Common myeloid progenitor, CD34-positive (primary cell): Measurements from ENCODE around the gene RAB41.
"Not testable (repeated sequence)": the region's sequence is repeated elsewhere in the genome, so short reads cannot be mapped to it uniquely, and the experiment has no call there.

Experiments used
- CTCF ChIA-PET: fragments of 350-600 bp; sonication (Branson Sonifier 250); formaldehyde crosslinking; loops from one replicate; lab custom pipeline; 2021; ENCODE audit warnings: antibody characterized with exemption; lab: Charles Lee
- POLR2A ChIA-PET: fragments of 350-600 bp; sonication (Branson Sonifier 250); formaldehyde crosslinking; loops from one replicate; lab custom pipeline; 2021; ENCODE audit warnings: antibody characterized with exemption; lab: Charles Lee
- DNase-seq, 3 donors: peaks; one replicate each; pipeline versions ENCODE4 v3.0.0 to v3.0.0-alpha.2; 2013
- H3K27ac ChIP-seq, 2 experiments: 1 replicate in 1 of 2; 2 replicates in 1 of 2; pipeline ENCODE4 v1.7.0; 2013; ENCODE audit warnings: inconsistent platforms in 2 of 2, low read length in 2 of 2, mild to moderate bottlenecking in 2 of 2, low read depth in 1 of 2, moderate library complexity in 1 of 2; ENCODE audit not compliant: severe bottlenecking in 2 of 2, insufficient read depth in 1 of 2, poor library complexity in 1 of 2
- H3K27me3 ChIP-seq, 5 experiments: replicated peaks in 2 of 5; 1 replicate in 3 of 5; 2 replicates in 2 of 5; pipeline versions ENCODE4 v1.6.1 to v1.7.0; 2013; ENCODE audit warnings: low read length in 4 of 5, mild to moderate bottlenecking in 2 of 5, moderate library complexity in 2 of 5, inconsistent platforms in 1 of 5; ENCODE audit not compliant: insufficient read depth in 5 of 5, control insufficient read depth in 4 of 5
- H3K36me3 ChIP-seq, 4 experiments: 1 replicate in 2 of 4; 2 replicates in 2 of 4; pipeline versions ENCODE4 v1.6.1 to v1.7.0; 2013; ENCODE audit warnings: low read length in 3 of 4, control low read depth in 1 of 4, mild to moderate bottlenecking in 1 of 4; ENCODE audit not compliant: control insufficient read depth in 4 of 4, insufficient read depth in 4 of 4
- H3K4me1 ChIP-seq, 4 experiments: 1 replicate in 3 of 4; 2 replicates in 1 of 4; pipeline versions ENCODE4 v1.6.1 to v1.7.1; 2013; ENCODE audit warnings: low read length in 3 of 4, mild to moderate bottlenecking in 3 of 4, control low read depth in 1 of 4, inconsistent platforms in 1 of 4, moderate library complexity in 1 of 4; ENCODE audit not compliant: control insufficient read depth in 4 of 4, insufficient read depth in 4 of 4; ENCODE audit errors: control extremely low read depth in 1 of 4
- H3K4me3 ChIP-seq, 7 experiments: 1 replicate in 4 of 7; 2 replicates in 3 of 7; pipeline versions ENCODE4 v1.5.1 to v1.7.0; 2013; ENCODE audit warnings: mild to moderate bottlenecking in 7 of 7, low read length in 6 of 7, moderate library complexity in 6 of 7, inconsistent platforms in 2 of 7, low read depth in 2 of 7, control low read depth in 1 of 7; ENCODE audit not compliant: insufficient read depth in 4 of 7, control insufficient read depth in 1 of 7; ENCODE audit errors: extremely low read depth in 1 of 7
- H3K9me3 ChIP-seq, 5 experiments: 1 replicate in 4 of 5; 2 replicates in 1 of 5; pipeline versions ENCODE4 v1.6.1 to v1.7.1; 2013; ENCODE audit warnings: low read length in 4 of 5, mild to moderate bottlenecking in 2 of 5, inconsistent platforms in 1 of 5, low read depth in 1 of 5, moderate library complexity in 1 of 5; ENCODE audit not compliant: control insufficient read depth in 4 of 5, insufficient read depth in 2 of 5; ENCODE audit errors: control extremely low read depth in 1 of 5
- WGBS: methylation state at CpG from one replicate; pipeline ENCODE4 v1.1.5; 2013; ENCODE audit not compliant: insufficient coverage; 5-methylcytosine and 5-hydroxymethylcytosine counted together

The RAB41 gene

GRCh38 chrX:70289793-70290770 is 8.1 kb downstream of the RAB41 start, which contains the start of the genes KIF4A and PDZD11:
Gene KIF4A, plus strand, starts transcription at chrX:70290104. Its CDS starts 355 bp downstream, at chrX:70290459.
Gene PDZD11, minus strand, starts transcription at chrX:70289927. Its CDS starts 586 bp downstream, at chrX:70289341.
- Histone ChIP-seq H3K27me3 (peaks cover 0 to 5% (median 0%) of the 10 kb centered on the region in 5 experiments), H3K9me3 (no peaks in the 10 kb centered on the region), H3K36me3 (peaks cover 0 to 21% (median 10%) of the 10 kb centered on the region in 4 experiments), H3K27ac (peak within 1 kb of the TSS in 1 of 2 experiments; percentile 30), H3K4me3 (peak within 1 kb of the TSS; percentile 69 to 90 (median 75)), H3K4me1 (peaks cover 0 to 17% (median 4%) of the 10 kb centered on the region in 4 experiments)
- POLR2A ChIA-PET = interaction anchor here (0.5 kb wide), 1 partner anchor 822 kb away, joined by 3 read pairs; no protein-coding TSS in a partner anchor
- DNase-seq = peak; percentile 67 to 85 (median 84)
- WGBS = 36% methylated on average over 41 of the region's 62 CpGs
- CTCF ChIA-PET = interaction anchor here (1.0 kb wide), 1 partner anchor 192 kb away, joined by 3 read pairs; no protein-coding TSS in a partner anchor

GRCh38 chrX:70292788-70293187 is 10.8 kb downstream of the RAB41 start:
- Histone ChIP-seq H3K4me1 (peaks cover 0 to 17% (median 4%) of the 10 kb centered on the region in 4 experiments), H3K36me3 (peaks cover 0 to 2% (median 0%) of the 10 kb centered on the region in 4 experiments), H3K27me3 (peaks cover 0 to 5% (median 0%) of the 10 kb centered on the region in 5 experiments), H3K27ac (no peak overlapping the region), H3K4me3 (no peak overlapping the region), H3K9me3 (no peaks in the 10 kb centered on the region)
- DNase-seq = no peak
- CTCF ChIA-PET = no interaction called here
- WGBS = no CpG with 5 or more reads among the region's 1 CpG
- POLR2A ChIA-PET = no interaction called here

GRCh38 chrX:70293621-70294020 is 11.6 kb downstream of the RAB41 start:
- peaks cover 0 to 5% (median 0%) of the 10 kb centered on the region in 5 experiments for H3K27me3 ChIP-seq
- peaks cover 0 to 17% (median 4%) of the 10 kb centered on the region in 4 experiments for H3K4me1 ChIP-seq
- DNase-seq = no peak
- CTCF ChIA-PET = no interaction called here
- POLR2A ChIA-PET = no interaction called here
- H3K36me3 ChIP-seq = no peaks in the 10 kb centered on the region
- H3K9me3 ChIP-seq = no peaks in the 10 kb centered on the region
- H3K27ac ChIP-seq = no peak overlapping the region
- no peak overlapping the region for H3K4me3 ChIP-seq
- WGBS = 83% methylated on average over 2 of the region's 5 CpGs

DNA sequence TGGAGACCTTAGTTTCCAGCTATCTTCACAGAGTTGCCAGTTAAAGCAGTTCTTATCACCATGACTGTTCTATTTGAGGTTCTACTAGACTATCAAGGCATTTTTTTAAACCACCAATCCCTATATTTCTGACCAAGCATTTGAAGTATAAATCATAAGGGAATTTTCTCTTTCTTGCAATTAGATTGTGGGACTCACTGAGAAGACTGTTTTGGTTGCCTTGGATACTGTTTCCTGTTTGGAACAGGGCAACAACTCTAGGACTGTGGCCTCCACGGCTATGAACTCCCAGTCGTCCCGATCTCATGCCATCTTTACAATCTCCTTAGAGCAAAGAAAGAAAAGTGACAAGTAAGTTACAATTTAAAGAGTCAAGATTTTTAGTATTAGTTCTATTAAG is 19.7 kb downstream of the RAB41 start:
- H3K27me3 ChIP-seq = no peaks in the 10 kb centered on the region
- ChIA-PET CTCF (no interaction called here), POLR2A (no interaction called here)
- WGBS = no CpG with 5 or more reads among the region's 3 CpGs
- H3K4me1 ChIP-seq = no peaks in the 10 kb centered on the region
- peaks cover 0 to 7% (median 2%) of the 10 kb centered on the region in 4 experiments for H3K36me3 ChIP-seq
- peak in 1 of 3 donors; percentile 4 for DNase-seq
- no peaks in the 10 kb centered on the region for H3K9me3 ChIP-seq
- no peak overlapping the region for H3K27ac ChIP-seq
- no peak overlapping the region for H3K4me3 ChIP-seq

GRCh38 chrX:70313503-70313902 is 31.5 kb downstream of the RAB41 start:
- Histone ChIP-seq H3K27ac (no peak overlapping the region), H3K4me3 (no peak overlapping the region), H3K36me3 (peaks cover 0 to 8% (median 2%) of the 10 kb centered on the region in 4 experiments), H3K9me3 (no peaks in the 10 kb centered on the region), H3K27me3 (no peaks in the 10 kb centered on the region), H3K4me1 (peaks cover 0 to 2% (median 0%) of the 10 kb centered on the region in 4 experiments)
- CTCF ChIA-PET = no interaction called here
- no peak for DNase-seq
- POLR2A ChIA-PET = no interaction called here
- WGBS = 88% methylated on average over 1 of the region's 1 CpG

- Histone ChIP-seq H3K9me3 (no peaks in the 10 kb centered on the region), H3K27ac (no peak overlapping the region), H3K4me3 (no peak overlapping the region), H3K4me1 (no peaks in the 10 kb centered on the region), H3K27me3 (no peaks in the 10 kb centered on the region), H3K36me3 (no peaks in the 10 kb centered on the region)
- no peak for DNase-seq
- POLR2A ChIA-PET = no interaction called here
- CTCF ChIA-PET = no interaction called here
- WGBS = 96% methylated on average over 4 of the region's 4 CpGs
These were observed 40.8 kb downstream of the RAB41 start for GRCh38 chrX:70322784-70323183.

GRCh38 chrX:70323628-70324027 is 41.7 kb downstream of the RAB41 start:
- CTCF ChIA-PET, POLR2A ChIA-PET, H3K9me3 ChIP-seq, DNase-seq, H3K4me1 ChIP-seq, H3K27ac ChIP-seq, H3K4me3 ChIP-seq, H3K36me3 ChIP-seq, H3K27me3 ChIP-seq: not testable (repeated sequence)
- 83% methylated on average over 5 of the region's 6 CpGs for WGBS
